ENCODE data around the gene ADCY2.
A peak's percentile ranks its signal among the peaks of the same experiment; 100 is the strongest.

The ADCY2 gene

DNA sequence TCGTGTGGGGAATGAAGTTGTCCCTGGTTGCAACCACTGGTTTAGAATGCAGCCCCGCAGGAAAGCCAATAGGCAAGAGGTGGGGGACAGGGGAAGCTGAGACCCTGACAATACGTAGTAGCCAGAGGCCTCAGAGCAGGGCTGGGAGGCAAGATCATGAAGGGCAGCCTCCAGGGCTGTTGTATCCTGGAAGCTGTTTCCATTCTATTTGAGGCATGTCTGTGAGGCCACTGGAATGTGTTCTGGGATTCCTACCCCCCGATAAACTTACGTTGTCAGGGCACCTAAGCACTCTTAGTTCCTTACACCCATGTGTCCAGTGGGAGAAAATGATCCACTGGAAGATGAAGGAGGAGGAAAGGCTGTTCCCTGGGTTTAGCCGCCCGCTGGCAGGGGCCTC lies 277.7 kb downstream of the ADCY2 start:
- no peak for DNase-seq

DNA sequence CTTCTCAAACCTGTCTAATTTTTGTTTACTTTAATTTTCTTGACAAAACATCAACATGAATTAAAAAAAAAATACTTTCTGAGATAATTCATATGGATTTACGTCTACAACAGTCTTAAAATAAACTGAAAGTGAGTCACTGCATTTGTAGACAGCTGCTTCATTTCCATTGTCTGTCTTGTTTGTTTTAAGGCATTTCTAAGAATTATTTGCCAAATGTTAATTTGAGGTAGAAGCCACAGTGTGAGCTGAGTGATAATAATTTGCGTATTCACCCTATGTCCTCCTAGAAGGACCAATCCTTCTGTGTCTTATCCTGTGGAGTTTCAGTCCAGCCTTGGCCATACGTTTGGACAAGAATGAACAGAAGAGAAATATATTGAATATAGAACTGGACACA lies 280.5 kb downstream of the ADCY2 start:
- DNase-seq, result no peak

GRCh38 chr5:7678030-7678429 lies 282.1 kb downstream of the ADCY2 start:
- DNase-seq, result no peak

- DNase-seq, result no peak
Observed at GRCh38 chr5:7679663-7680062, 283.7 kb downstream of the ADCY2 start.

- DNase-seq, result no peak
Observed at GRCh38 chr5:7680260-7680659, 284.3 kb downstream of the ADCY2 start.

DNA sequence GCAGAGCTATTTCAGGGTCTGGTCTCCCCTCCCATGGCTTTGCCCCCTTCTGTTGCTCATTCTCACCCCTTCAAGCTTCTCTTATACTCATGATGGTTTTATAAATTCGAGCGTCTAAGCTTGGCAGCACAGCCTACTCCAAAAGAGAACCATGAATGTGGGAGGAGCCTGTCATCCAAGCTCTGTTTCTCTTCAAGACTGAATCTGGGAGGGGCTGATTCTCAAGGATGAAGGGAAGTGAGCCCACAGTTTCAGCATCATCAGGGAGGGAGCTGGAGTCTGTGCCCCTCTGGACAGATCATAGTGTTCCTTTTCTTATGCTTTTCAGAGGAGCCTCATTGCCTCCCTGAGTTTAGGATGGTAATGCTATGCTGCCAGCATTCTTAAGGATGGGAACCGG lies 286.4 kb downstream of the ADCY2 start:
- no peak for DNase-seq

DNA sequence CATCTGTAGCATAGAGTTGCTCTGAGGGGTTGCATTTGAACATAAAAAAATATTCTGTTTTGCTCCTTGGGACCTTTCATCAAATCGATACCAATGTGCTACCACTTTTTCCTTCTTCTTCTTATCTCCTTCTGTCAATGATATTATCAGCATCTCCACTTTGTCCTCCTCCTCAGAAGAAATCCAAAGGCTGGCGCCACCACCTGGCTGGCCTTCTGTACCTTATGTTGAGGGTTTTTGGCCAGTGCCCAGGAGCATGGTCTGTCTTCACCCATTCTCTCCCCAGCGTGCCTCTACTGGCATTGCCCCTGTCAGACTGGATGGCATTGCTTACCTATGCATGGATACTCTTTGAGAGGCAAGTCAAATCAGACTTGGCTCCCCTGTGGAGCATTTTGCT lies 287.8 kb downstream of the ADCY2 start:
- no peak for DNase-seq

- DNase-seq, result no peak
Observed at GRCh38 chr5:7684826-7685225, 288.9 kb downstream of the ADCY2 start.

DNA sequence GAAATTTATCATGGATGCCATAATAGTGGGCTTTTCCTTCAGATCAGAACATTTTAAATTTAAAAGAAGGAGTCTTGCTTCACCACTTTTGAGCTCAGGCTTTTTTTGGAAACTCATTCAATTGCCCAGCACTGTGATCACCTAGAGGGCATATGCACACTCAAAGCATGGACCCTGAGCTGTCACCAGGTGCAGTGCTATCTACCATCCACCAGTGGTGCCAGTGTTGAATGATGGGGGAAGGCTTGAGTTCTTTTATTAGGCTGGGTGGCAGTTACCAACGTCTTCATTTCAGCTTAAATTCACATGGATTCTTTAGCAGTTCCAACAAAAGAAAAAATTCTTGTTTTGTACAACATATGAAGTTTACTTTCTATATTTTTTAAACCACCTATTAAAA lies 290.9 kb downstream of the ADCY2 start:
- no peak for DNase-seq

DNA sequence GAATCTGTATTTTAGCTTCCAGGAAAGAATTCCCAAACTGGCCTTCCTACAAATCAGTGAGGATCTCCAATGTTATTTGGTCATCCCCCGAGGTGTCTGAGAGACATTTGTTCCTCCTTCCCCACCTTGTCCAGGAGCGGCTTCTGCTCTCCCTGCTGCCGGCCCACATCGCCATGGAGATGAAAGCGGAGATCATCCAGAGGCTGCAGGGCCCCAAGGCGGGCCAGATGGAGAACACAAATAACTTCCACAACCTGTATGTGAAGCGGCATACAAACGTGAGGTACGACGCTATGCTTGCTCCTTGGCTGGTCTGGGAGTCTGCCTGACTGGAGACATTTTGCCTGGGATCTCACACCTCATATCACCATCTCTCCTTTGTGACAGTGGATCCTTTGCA lies 294.6 kb downstream of the ADCY2 start:
- DNase-seq, result no peak

GRCh38 chr5:7705261-7705660 lies 309.3 kb downstream of the ADCY2 start:
- no peak for DNase-seq

- no peak for DNase-seq
Observed at GRCh38 chr5:7705736-7706135, 309.8 kb downstream of the ADCY2 start.

- DNase-seq, result no peak
Observed at GRCh38 chr5:7706256-7706655, 310.3 kb downstream of the ADCY2 start.

DNA sequence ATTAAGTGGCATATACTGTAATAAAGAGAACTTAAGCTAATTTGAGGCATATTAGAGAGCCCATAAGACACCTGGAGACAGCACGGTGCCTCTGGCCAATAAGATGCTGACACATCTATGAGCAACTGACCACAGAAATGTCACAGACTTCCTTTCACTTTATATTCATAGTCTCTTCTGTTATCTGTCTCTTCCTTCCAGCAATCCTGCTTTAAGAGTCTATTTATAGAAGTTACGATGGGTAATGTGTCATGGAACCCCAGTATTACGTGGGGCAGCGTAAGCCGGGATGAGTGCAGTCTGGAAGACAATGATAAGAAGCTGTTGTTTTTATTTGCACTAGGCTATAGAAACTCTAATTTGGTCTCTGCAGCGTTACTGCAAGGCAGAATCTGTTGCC lies 318.2 kb downstream of the ADCY2 start:
- no peak for DNase-seq

DNA sequence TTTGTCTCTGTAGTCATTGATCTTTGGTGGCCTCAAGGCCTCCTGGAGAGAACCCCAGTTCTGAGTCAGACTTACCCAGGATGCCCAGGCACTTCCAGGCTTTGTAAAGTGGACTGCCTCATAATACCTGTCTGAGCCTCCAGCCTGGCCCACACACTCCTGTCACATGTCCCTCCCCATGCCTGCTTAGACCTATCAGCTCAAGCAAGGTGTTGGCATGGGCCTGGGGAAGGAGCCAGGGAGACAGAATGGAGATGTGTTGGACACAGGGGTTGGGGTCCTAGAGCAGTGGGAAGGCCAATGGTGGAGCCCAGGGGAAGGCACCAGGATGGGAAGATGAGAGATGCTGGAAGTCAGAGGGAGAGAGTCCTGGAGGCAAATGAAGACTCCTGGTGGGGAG lies 318.8 kb downstream of the ADCY2 start:
- DNase-seq, result no peak

- DNase-seq, result no peak
Observed at GRCh38 chr5:7717691-7718090, 321.8 kb downstream of the ADCY2 start.

DNA sequence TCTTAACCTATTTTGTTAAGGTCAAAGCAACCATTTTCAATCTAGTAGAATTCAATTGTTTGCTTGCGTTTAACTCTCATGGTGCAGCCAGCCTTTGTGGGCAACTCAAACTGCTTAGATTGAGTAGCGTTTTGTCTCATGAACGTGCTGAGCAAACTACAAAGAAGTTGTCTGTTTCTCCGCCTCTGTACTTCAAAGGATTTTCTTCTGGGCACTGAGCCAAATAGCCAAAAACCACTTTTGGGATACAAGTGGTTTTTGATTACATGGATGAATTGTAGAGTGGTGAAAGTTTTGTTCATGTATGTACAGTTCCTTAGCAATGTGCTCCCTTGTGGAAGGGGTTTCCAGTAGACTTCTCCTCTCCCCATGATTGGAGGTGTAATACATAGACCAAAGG lies 332.1 kb downstream of the ADCY2 start:
- no peak for DNase-seq

DNA sequence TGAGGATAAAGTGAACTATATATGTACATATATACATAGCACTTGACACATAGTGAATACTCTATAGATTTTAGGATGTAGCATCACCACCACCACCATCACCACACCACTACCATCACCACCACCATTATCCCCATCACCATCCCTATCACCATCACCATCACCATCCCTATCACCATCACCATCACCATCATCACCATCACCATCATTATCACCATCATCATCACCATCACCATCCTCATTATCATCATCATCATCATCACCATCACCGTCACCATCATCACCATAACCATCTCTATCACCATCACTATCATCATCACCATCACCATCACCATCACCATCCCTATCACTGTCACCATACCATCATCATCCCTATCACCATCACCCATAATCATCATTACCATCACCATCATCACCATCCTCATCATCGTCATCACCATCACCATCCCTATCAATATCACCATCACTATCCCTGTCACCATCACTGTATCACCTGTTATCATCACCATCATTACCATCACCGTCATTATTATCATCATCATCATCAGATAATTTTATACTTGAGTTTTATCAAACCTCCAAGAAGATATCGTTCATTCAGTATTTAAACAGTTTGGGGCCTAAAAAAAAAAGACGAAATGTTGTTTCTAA lies 345.6 kb downstream of the ADCY2 start:
- DNase-seq, result no peak

- DNase-seq, result no peak
Observed at GRCh38 chr5:7742241-7742656, 346.3 kb downstream of the ADCY2 start.

GRCh38 chr5:7745882-7746610 lies 350.1 kb downstream of the ADCY2 start:
- DNase-seq, result peak; percentile 37

- DNase-seq, result no peak
Observed at GRCh38 chr5:7747728-7748127, 351.8 kb downstream of the ADCY2 start.

GRCh38 chr5:7749626-7750025 lies 353.7 kb downstream of the ADCY2 start:
- DNase-seq, result no peak

- no peak for DNase-seq
Observed at GRCh38 chr5:7751874-7752273, 355.9 kb downstream of the ADCY2 start.

DNA sequence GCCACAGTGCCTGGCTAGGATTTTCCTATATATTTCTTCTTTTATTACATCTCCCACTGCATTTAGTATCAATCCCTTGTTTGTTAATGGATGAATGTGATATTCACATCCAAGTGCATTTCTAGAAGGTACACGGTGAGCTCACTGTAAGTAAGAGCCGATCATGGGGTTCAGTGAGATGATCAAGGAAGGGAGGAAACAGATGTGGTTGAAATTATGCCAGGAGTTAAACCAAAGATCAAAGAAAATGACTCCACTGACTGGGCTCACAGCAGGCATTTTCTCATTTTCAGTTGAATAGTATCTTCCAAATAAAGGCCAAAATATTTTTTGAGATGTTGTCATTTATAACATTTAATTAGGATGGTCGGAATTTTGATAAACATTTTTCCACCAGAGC lies 357.2 kb downstream of the ADCY2 start:
- DNase-seq, result no peak

- DNase-seq, result no peak
Observed at GRCh38 chr5:7753596-7753995, 357.7 kb downstream of the ADCY2 start.

Measured in activated naive CD4-positive, alpha-beta T cell treated with Interleukin-2 at 50 U/mL for 16 hours (primary cell).